Measurements from ENCODE around the gene SAE1. TPM values are rescaled to one million over a fixed set of nuclear protein-coding genes. Genes with fewer than 3 reads are reported as not detected.

The SAE1 gene
- total RNA-seq, 1 experiment from 2014 or later = 200 TPM

Small RNA genes within 50 kb of the gene (small RNA-seq; reads per million reads assigned to genes)
- not detected for gene MIR3190

Other genes starting within 250 kb of the SAE1 start
- gene NPAS1, start 111.0 kb upstream of the SAE1 start, total RNA-seq (2014; rRNA removed; shearing (Covaris generic)) = not detected in 2 replicates
- 62.1 and 69.4 TPM in 2 replicates for gene TMEM160, start 82.2 kb upstream of the SAE1 start, total RNA-seq (2014; rRNA removed; shearing (Covaris generic))
- 17.6 and 17.8 TPM in 2 replicates for gene ZC3H4, start 17.1 kb upstream of the SAE1 start, total RNA-seq (2014; rRNA removed; shearing (Covaris generic))
- 36.6 and 43.9 TPM in 2 replicates for gene BBC3, start 100.4 kb downstream of the SAE1 start, total RNA-seq (2014; rRNA removed; shearing (Covaris generic))
- 3.6 and 3.8 TPM in 2 replicates for gene CCDC9, start 125.7 kb downstream of the SAE1 start, total RNA-seq (2014; rRNA removed; shearing (Covaris generic))
- gene INAFM1, start 144.1 kb downstream of the SAE1 start, total RNA-seq (2014; rRNA removed; shearing (Covaris generic)) = 1.5 and 4.0 TPM in 2 replicates
- 0.03 TPM in 1 of 2 replicates, not detected in the other for gene C5AR1, start 179.0 kb downstream of the SAE1 start, total RNA-seq (2014; rRNA removed; shearing (Covaris generic))
- 0.30 TPM in 1 of 2 replicates, not detected in the other for gene C5AR2, start 201.3 kb downstream of the SAE1 start, total RNA-seq (2014; rRNA removed; shearing (Covaris generic))
- gene DHX34, start 218.5 kb downstream of the SAE1 start, total RNA-seq (2014; rRNA removed; shearing (Covaris generic)) = 25.9 and 26.8 TPM in 2 replicates

Data from HT1080 (cell line).